Measurements from ENCODE around the gene C14orf119. TPM values are rescaled to one million over a fixed set of nuclear protein-coding genes. Genes with fewer than 3 reads are reported as not detected.

C14orf119 gene
- total RNA-seq, 1 donor from 2014 or later: 40.3 TPM

DNA sequence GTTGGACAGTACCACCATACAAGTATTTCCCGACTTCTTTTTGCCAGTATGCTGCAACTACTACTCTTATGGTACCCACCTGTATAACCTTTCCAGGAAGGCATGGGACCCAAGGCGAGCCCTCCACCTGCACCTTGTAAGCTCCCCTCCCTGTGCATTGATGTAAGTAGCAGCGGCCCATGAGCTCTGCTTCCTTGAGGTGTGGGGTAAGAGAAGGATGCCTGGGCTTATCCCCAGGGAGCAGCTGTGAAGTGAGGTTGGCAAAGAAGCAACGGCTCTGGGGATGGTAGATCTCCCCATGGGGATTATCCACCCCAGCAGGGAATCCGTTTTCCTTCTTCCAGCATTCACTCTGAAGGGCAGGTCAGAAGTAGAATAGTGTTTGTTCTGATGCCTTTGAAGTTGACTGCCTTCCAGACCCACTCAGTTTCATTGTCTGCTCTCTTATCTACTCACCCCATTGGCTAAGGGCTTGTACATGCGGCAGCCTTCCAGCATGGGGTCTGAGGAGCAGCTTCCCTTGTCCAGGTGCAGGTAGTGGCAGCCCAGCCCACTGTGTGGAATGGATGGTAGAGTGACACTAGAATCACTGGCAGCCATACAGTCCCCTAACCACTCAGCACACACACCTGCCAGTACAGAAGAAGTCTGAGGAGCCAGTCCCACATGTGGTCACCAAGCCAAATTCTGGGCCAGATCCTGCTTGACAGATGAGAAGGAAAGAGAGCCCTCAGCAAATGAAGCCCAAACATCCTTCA lies 6.1 kb downstream of the C14orf119 start:
- TF ChIP-seq CTCF (IDR thresholded peaks at IDR 0.05; ENCODE audit: partially characterized antibody, unreplicated experiment): no peak
- Mint-ChIP-seq H3K4me3 (ENCODE audit: unreplicated experiment) (no peak overlapping the region), H3K9me3 (ENCODE audit: unreplicated experiment) (peaks cover 4% of the 10 kb centered on the region), H3K36me3 (ENCODE audit: unreplicated experiment) (peaks cover 6% of the 10 kb centered on the region), H3K27ac (ENCODE audit: unreplicated experiment) (no peak overlapping the region), H3K4me1 (ENCODE audit: low read depth, unreplicated experiment) (no peaks in the 10 kb centered on the region), H3K27me3 (ENCODE audit: unreplicated experiment) (peaks cover 6% of the 10 kb centered on the region)
- DNase-seq: no peak

DNA sequence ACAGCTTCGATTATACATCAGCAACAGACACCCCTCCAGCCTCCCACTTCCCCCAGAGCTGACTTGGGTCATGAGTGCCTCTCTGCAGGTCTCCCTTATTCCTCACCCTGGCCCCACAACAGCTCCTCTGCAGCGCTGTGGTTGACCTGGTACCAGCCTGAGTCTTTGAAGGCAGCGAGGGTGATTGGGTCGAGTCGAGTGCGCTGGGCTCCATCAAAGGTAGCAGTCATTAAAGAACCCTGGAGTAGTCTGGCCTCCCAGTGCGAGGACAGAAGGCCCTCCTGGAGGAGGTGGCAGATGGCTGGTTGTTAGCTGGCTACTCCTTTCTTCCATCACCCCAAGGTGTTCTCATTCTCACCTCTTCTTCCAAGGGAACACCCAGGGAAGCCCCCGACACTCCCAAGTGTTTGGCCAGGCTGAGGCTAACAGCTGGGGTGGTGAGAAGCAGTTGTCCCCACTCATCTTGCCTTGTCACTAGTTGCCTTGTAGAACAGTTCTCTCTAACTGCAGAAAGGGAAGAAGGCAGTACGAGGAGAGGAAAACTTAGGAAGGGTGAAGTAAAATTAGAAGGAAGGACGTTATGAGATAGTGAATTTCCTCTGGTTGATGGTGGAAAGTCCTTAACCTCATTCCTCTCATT lies 6.8 kb downstream of the C14orf119 start:
- no peak for TF ChIP-seq CTCF (IDR thresholded peaks at IDR 0.05; ENCODE audit: partially characterized antibody, unreplicated experiment)
- Mint-ChIP-seq H3K4me1 (ENCODE audit: low read depth, unreplicated experiment) (no peaks in the 10 kb centered on the region), H3K4me3 (ENCODE audit: unreplicated experiment) (no peak overlapping the region), H3K36me3 (ENCODE audit: unreplicated experiment) (peaks cover 11% of the 10 kb centered on the region), H3K27ac (ENCODE audit: unreplicated experiment) (no peak overlapping the region), H3K9me3 (ENCODE audit: unreplicated experiment) (peaks cover 4% of the 10 kb centered on the region), H3K27me3 (ENCODE audit: unreplicated experiment) (peaks cover 9% of the 10 kb centered on the region)
- DNase-seq: no peak

- H3K4me1 Mint-ChIP-seq (ENCODE audit: low read depth, unreplicated experiment): no peaks in the 10 kb centered on the region
- H3K9me3 Mint-ChIP-seq (ENCODE audit: unreplicated experiment): peaks cover 4% of the 10 kb centered on the region
These were observed 7.5 kb downstream of the C14orf119 start for GRCh38 chr14:23102801-23103200.

GRCh38 chr14:23103581-23103980 lies 8.3 kb downstream of the C14orf119 start:
- DNase-seq: no peak
- peaks cover 9% of the 10 kb centered on the region for H3K27me3 Mint-ChIP-seq (ENCODE audit: unreplicated experiment)
- no peak for TF ChIP-seq CTCF (IDR thresholded peaks at IDR 0.05; ENCODE audit: partially characterized antibody, unreplicated experiment)
- H3K36me3 Mint-ChIP-seq (ENCODE audit: unreplicated experiment): peaks cover 11% of the 10 kb centered on the region
- no peaks in the 10 kb centered on the region for H3K4me1 Mint-ChIP-seq (ENCODE audit: low read depth, unreplicated experiment)
- H3K9me3 Mint-ChIP-seq (ENCODE audit: unreplicated experiment): peaks cover 4% of the 10 kb centered on the region
- H3K4me3 Mint-ChIP-seq (ENCODE audit: unreplicated experiment): no peak overlapping the region
- H3K27ac Mint-ChIP-seq (ENCODE audit: unreplicated experiment): no peak overlapping the region

More at GRCh38 chr14:23102801-23103200, 7.5 kb downstream of the C14orf119 start:
- no peak for DNase-seq
- Mint-ChIP-seq H3K27me3 (ENCODE audit: unreplicated experiment) (peaks cover 9% of the 10 kb centered on the region), H3K27ac (ENCODE audit: unreplicated experiment) (no peak overlapping the region), H3K4me3 (ENCODE audit: unreplicated experiment) (no peak overlapping the region), H3K36me3 (ENCODE audit: unreplicated experiment) (peaks cover 11% of the 10 kb centered on the region)
- no peak for TF ChIP-seq CTCF (IDR thresholded peaks at IDR 0.05; ENCODE audit: partially characterized antibody, unreplicated experiment)

DNA sequence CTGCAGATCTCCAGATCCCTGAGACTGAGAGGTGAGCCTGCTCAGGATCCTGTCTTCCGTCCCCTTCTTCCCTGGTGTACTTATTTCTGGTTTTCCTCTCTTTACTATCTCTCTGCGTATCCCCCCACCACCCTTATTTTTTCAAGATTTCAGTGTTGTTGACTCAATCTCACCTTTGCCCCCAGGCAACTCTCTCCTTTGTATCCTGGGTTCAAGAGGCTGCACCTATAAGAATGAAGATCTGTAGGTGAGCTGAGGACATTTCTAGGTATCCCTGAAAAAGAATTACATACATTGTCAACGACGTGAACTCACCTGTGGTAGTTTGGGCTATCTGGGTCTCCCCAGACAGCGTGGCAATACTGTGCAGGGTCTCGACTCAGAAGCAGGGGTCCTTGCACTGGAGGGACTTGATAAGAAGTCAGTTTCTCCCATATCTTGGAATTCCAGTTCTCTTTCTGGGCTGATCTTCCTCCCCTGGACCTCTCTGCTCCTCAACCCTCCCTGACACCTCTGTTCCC lies 8.8 kb downstream of the C14orf119 start:
- H3K4me3 Mint-ChIP-seq (ENCODE audit: unreplicated experiment): no peak overlapping the region

More for the DNA sequence above, 8.8 kb downstream of the C14orf119 start:
- no peak overlapping the region for H3K27ac Mint-ChIP-seq (ENCODE audit: unreplicated experiment)
- no peaks in the 10 kb centered on the region for H3K4me1 Mint-ChIP-seq (ENCODE audit: low read depth, unreplicated experiment)
- H3K36me3 Mint-ChIP-seq (ENCODE audit: unreplicated experiment): peaks cover 11% of the 10 kb centered on the region
- no peak for DNase-seq
- peaks cover 10% of the 10 kb centered on the region for H3K27me3 Mint-ChIP-seq (ENCODE audit: unreplicated experiment)
- peaks cover 7% of the 10 kb centered on the region for H3K9me3 Mint-ChIP-seq (ENCODE audit: unreplicated experiment)
- TF ChIP-seq CTCF (IDR thresholded peaks at IDR 0.05; ENCODE audit: partially characterized antibody, unreplicated experiment): no peak
